WTC11 (cell line): ENCODE data around the gene KRT28. TPM values are rescaled to one million over a fixed set of nuclear protein-coding genes. Genes with fewer than 3 reads are reported as not detected.
A peak's percentile ranks its signal among the peaks of the same experiment; 100 is the strongest.

Source experiments
- ATAC-seq: fragments of 200-7000 bp; cut with Tn5 transposase; 2 replicates; pipeline ENCODE4 v1.10.0; 2021; ENCODE audit warnings: mild to moderate bottlenecking, moderate library complexity
- CTCF ChIA-PET: fragments of 300-600 bp; sonication (Branson Sonifier 250); formaldehyde crosslinking; loops from one replicate; lab custom pipeline; 2021; ENCODE audit warnings: antibody characterized with exemption; lab: Charles Lee
- POLR2A ChIA-PET: fragments of 350-600 bp; sonication (Branson Sonifier 250); formaldehyde crosslinking; loops from one replicate; lab custom pipeline; 2021; ENCODE audit warnings: antibody characterized with exemption; lab: Charles Lee
- DNase-seq: peaks from one replicate; pipeline ENCODE4 v3.0.0; 2021; ENCODE audit warnings: low spot score
- H3K27ac Mint-ChIP-seq: 2 replicates; pipeline ENCODE4 v1.8.0; 2021; ENCODE audit warnings: mixed read lengths
- H3K27me3 Mint-ChIP-seq: 2 replicates; pipeline ENCODE4 v1.8.0; 2021; ENCODE audit warnings: low read depth, mild to moderate bottlenecking, moderate library complexity, mixed read lengths
- H3K36me3 Mint-ChIP-seq: 2 replicates; pipeline ENCODE4 v1.8.0; 2021; ENCODE audit warnings: mixed read lengths
- H3K4me1 Mint-ChIP-seq: 2 replicates; pipeline ENCODE4 v1.8.0; 2022; ENCODE audit warnings: mixed read lengths
- H3K4me3 Mint-ChIP-seq: 2 replicates; pipeline ENCODE4 v1.8.0; 2021; ENCODE audit warnings: mild to moderate bottlenecking, moderate library complexity, mixed read lengths
- H3K9me3 Mint-ChIP-seq: 2 replicates; pipeline ENCODE4 v1.8.0; 2021; ENCODE audit warnings: mixed read lengths
- EMX1 ChIP-seq: fragments of 250-450 bp; sonication (Bioruptor Pico); IDR thresholded peaks from 2 replicates; pipeline ENCODE4 v1.8.0; 2021; ENCODE audit warnings: mild to moderate bottlenecking
- FOXK1 ChIP-seq: sonication (generic); formaldehyde crosslinking; IDR thresholded peaks from 2 replicates; pipeline ENCODE4 v1.8.0; 2022; ENCODE audit warnings: mild to moderate bottlenecking, moderate library complexity, missing genetic modification reagents
- HMGA2 ChIP-seq: fragments of 250-450 bp; sonication (Bioruptor Pico); IDR thresholded peaks from 2 replicates; pipeline ENCODE4 v1.4.0; 2021; ENCODE audit warnings: mild to moderate bottlenecking, moderate library complexity
- SMAD4 ChIP-seq: sonication (generic); formaldehyde crosslinking; IDR thresholded peaks from 2 replicates; pipeline ENCODE4 v1.8.0; 2022; ENCODE audit warnings: mild to moderate bottlenecking, missing genetic modification reagents
- ZNF396 ChIP-seq: fragments of 250-450 bp; sonication (Bioruptor Pico); IDR thresholded peaks from 2 replicates; pipeline ENCODE4 v1.8.0; 2021; ENCODE audit warnings: mild to moderate bottlenecking, moderate library complexity, borderline replicate concordance
- ZNF423 ChIP-seq: fragments of 250-450 bp; sonication (Bioruptor Pico); IDR thresholded peaks from 2 replicates; pipeline ENCODE4 v2.1.2; 2022; ENCODE audit warnings: mild to moderate bottlenecking, moderate library complexity
- total RNA-seq: library from RNA; stranded (reverse); gene quantifications from 3 replicates; pipeline ENCODE4 v1.2.3, GENCODE V29; 2021
- TF ChIP-seq, protein P1 (sequence below): sonication (generic); formaldehyde crosslinking; IDR thresholded peaks from 2 replicates; pipeline ENCODE4 v1.8.0; 2023; ENCODE audit warnings: missing genetic modification reagents
- TF ChIP-seq, protein P2 (sequence below): sonication (generic); formaldehyde crosslinking; conservative IDR thresholded peaks from 2 replicates; pipeline ENCODE4 v1.8.1; 2023; ENCODE audit warnings: mild to moderate bottlenecking, low read depth, missing genetic modification reagents, moderate library complexity
- TF ChIP-seq, protein P3 (sequence below): sonication (generic); formaldehyde crosslinking; IDR thresholded peaks from 2 replicates; pipeline ENCODE4 v1.8.1; 2022; ENCODE audit warnings: mild to moderate bottlenecking, moderate library complexity, missing genetic modification reagents
- TF ChIP-seq, protein P4 (sequence below): fragments of 250-450 bp; sonication (Bioruptor Pico); conservative IDR thresholded peaks from 2 replicates; pipeline ENCODE4 v1.9.0; 2021; ENCODE audit warnings: mild to moderate bottlenecking
- TF ChIP-seq, protein P5 (sequence below): sonication (generic); formaldehyde crosslinking; IDR thresholded peaks from 2 replicates; pipeline ENCODE4 v1.8.1; 2023; ENCODE audit warnings: mild to moderate bottlenecking, missing genetic modification reagents, moderate library complexity
- TF ChIP-seq, protein P6 (sequence below): sonication (generic); formaldehyde crosslinking; IDR thresholded peaks from 2 replicates; pipeline ENCODE4 v1.8.0; 2022; ENCODE audit warnings: mild to moderate bottlenecking, missing genetic modification reagents
- TF ChIP-seq, protein P7 (sequence below): sonication (generic); formaldehyde crosslinking; IDR thresholded peaks from 2 replicates; pipeline ENCODE4 v1.8.0; 2023; ENCODE audit warnings: mild to moderate bottlenecking, missing genetic modification reagents

The KRT28 gene
- total RNA-seq, 1 experiment from 2014 or later = not detected

DNA sequence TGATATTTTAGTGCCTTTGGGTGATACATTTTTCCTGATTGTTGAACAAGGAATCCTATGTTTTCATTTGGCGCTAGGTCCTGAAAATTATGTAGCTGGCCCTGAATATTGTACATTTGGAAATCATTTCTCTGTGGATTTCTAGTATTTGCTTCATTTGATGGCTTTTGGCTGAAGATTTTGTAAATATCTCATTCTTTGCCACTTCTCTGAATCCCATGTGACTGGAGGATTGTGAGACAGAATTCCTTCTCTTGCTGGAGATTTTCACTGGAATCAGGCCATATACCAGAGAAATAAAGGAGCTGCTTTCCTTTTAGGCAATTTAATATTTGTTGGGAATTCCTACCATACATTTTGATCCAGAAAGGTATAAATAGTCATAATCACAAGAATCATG, 8.6 kb downstream of the KRT28 start (continued):
- no peak for TF ChIP-seq ZNF423
- TF ChIP-seq, protein P1, sequence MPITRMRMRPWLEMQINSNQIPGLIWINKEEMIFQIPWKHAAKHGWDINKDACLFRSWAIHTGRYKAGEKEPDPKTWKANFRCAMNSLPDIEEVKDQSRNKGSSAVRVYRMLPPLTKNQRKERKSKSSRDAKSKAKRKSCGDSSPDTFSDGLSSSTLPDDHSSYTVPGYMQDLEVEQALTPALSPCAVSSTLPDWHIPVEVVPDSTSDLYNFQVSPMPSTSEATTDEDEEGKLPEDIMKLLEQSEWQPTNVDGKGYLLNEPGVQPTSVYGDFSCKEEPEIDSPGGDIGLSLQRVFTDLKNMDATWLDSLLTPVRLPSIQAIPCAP (CRISPR knock-in tag) = no peak
- TF ChIP-seq, all 79 proteins: peak for 0

DNA sequence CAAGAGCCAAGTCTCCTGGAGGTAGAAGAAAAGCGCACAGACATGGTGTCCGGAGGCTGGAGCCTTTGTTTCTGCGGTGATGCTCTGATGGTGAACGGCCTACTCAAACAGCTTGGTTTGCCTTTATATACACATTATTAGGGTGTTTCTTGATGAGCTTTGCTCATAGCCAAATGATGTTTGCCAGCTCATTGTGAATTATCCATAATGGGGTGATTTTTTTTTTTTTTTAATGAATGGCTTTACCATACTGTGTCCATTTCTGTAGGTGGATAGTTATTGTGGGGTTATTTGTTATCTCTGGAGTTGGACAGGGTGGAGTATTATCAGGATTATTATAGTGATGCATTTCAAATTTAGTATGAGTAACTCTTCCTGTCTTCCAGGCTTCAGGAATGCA, 17.3 kb downstream of the KRT28 start, which contains the start of gene KRT27:
KRT27 (minus strand) TSS at position 101 of the 400 bp plus-strand sequence; CDS start at position 44, 57 bp downstream.
- Mint-ChIP-seq H3K27ac (no peak within 1 kb of the TSS), H3K4me1 (no peaks in the 10 kb centered on the region), H3K4me3 (no peak within 1 kb of the TSS), H3K36me3 (no peaks in the 10 kb centered on the region)
- no peak for ATAC-seq
- TF ChIP-seq, protein P2, sequence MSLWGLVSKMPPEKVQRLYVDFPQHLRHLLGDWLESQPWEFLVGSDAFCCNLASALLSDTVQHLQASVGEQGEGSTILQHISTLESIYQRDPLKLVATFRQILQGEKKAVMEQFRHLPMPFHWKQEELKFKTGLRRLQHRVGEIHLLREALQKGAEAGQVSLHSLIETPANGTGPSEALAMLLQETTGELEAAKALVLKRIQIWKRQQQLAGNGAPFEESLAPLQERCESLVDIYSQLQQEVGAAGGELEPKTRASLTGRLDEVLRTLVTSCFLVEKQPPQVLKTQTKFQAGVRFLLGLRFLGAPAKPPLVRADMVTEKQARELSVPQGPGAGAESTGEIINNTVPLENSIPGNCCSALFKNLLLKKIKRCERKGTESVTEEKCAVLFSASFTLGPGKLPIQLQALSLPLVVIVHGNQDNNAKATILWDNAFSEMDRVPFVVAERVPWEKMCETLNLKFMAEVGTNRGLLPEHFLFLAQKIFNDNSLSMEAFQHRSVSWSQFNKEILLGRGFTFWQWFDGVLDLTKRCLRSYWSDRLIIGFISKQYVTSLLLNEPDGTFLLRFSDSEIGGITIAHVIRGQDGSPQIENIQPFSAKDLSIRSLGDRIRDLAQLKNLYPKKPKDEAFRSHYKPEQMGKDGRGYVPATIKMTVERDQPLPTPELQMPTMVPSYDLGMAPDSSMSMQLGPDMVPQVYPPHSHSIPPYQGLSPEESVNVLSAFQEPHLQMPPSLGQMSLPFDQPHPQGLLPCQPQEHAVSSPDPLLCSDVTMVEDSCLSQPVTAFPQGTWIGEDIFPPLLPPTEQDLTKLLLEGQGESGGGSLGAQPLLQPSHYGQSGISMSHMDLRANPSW (CRISPR knock-in tag) = no peak
- TF ChIP-seq, protein P3, sequence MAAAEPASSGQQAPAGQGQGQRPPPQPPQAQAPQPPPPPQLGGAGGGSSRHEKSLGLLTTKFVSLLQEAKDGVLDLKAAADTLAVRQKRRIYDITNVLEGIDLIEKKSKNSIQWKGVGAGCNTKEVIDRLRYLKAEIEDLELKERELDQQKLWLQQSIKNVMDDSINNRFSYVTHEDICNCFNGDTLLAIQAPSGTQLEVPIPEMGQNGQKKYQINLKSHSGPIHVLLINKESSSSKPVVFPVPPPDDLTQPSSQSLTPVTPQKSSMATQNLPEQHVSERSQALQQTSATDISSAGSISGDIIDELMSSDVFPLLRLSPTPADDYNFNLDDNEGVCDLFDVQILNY (CRISPR knock-in tag) = no peak
- TF ChIP-seq ZNF396 (no peak), SMAD4 (CRISPR knock-in tag) (no peak)
- TF ChIP-seq, protein P4, sequence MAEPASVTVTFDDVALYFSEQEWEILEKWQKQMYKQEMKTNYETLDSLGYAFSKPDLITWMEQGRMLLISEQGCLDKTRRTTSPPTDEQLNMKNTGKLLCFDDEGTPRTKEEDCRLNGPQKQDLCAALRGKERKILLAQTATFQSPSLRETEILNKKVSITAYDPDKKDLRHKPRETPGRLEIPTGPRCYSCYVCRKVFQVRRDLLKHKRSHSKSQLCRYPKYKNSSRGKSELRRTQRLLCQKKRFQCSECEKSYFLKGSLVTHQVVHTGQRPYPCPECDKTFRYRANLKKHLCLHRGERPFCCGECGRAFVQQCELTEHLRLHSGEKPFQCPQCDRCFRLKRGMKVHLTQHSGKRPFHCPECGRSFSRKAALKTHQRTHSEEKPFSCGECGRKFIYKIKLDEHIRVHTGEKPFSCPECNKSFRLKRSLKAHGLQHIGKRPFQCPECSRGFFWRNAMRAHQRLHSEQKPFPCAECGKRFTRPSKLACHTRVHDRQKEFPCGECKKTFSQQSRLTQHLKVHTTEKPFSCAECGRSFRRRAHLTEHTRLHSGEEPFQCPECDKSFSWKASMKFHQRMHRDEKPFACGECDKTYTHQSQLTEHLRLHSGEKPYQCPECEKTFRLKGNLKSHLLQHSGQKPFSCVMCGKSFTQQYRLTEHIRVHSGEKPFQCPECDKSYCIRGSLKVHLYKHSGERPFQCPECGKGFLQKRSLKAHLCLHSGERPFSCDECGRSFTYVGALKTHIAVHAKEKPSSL = no peak
- TF ChIP-seq, all 79 proteins: peak for 0
- ChIA-PET POLR2A (no interaction called here), CTCF (interaction anchor here (1.6 kb wide), 1 partner anchor 163 kb away, joined by 6 read pairs; no protein-coding TSS in a partner anchor)
- no peak for DNase-seq
- Mint-ChIP-seq H3K9me3 (no peaks in the 10 kb centered on the region), H3K27me3 (peaks cover 25% of the 10 kb centered on the region)

DNA sequence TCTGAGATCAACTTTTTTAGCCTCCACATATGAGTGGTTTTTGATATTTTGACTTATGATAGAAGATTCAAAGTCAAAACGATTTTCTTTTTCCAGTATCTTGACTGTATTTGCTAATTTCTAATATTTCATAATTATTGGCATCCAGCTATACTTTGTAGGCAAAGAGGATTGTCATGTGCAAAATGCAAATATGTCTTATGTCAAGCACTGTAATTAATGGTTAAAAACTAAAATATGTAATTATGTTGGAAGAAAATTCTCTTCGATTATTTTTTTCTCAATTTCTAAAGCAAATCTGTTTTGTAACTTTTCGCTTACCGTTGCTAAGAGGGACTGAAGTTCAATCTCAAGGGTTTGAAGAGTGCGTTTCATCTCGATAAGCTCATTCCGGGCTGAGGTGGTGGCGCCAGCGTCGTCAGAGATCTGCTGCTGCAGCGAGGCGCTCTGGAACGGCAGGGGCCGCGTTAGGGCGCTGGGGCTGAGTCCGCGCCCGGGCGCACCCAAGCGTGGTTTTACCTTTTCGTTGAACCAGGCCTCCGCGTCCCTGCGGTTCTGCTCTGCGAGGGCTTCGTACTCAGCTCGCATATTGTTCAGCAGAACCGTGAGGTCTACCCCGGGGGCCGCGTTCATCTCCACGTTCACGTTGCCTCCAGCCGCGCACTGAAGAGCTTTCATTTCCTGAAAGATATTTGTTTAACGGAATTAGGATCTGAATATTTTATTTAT, 20.4 kb downstream of the KRT28 start:
- no peaks in the 10 kb centered on the region for H3K36me3 Mint-ChIP-seq
- no peak overlapping the region for H3K27ac Mint-ChIP-seq
- peak; percentile 57; the same call in 1 of the 2 replicates for ATAC-seq
- no peaks in the 10 kb centered on the region for H3K4me1 Mint-ChIP-seq
- ChIA-PET POLR2A (no interaction called here), CTCF (interaction anchor here (0.8 to 2.0 kb wide), 4 partner anchors 101 to 164 kb away, joined by 3 to 12 read pairs (median 4); no protein-coding TSS in a partner anchor)
- peaks cover 28% of the 10 kb centered on the region for H3K27me3 Mint-ChIP-seq
- H3K4me3 Mint-ChIP-seq = peak overlapping the region; percentile 30
- H3K9me3 Mint-ChIP-seq = no peaks in the 10 kb centered on the region
- peak; percentile 35 for DNase-seq
- no peak for TF ChIP-seq HMGA2 (CRISPR knock-in tag)
- TF ChIP-seq FOXK1 (CRISPR knock-in tag) = no peak
- TF ChIP-seq, protein P5, sequence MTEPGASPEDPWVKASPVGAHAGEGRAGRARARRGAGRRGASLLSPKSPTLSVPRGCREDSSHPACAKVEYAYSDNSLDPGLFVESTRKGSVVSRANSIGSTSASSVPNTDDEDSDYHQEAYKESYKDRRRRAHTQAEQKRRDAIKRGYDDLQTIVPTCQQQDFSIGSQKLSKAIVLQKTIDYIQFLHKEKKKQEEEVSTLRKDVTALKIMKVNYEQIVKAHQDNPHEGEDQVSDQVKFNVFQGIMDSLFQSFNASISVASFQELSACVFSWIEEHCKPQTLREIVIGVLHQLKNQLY = no peak
- TF ChIP-seq, protein P6, sequence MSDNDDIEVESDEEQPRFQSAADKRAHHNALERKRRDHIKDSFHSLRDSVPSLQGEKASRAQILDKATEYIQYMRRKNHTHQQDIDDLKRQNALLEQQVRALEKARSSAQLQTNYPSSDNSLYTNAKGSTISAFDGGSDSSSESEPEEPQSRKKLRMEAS (CRISPR knock-in tag) = no peak
- TF ChIP-seq EMX1 (CRISPR knock-in tag) = no peak
- TF ChIP-seq, protein P7, sequence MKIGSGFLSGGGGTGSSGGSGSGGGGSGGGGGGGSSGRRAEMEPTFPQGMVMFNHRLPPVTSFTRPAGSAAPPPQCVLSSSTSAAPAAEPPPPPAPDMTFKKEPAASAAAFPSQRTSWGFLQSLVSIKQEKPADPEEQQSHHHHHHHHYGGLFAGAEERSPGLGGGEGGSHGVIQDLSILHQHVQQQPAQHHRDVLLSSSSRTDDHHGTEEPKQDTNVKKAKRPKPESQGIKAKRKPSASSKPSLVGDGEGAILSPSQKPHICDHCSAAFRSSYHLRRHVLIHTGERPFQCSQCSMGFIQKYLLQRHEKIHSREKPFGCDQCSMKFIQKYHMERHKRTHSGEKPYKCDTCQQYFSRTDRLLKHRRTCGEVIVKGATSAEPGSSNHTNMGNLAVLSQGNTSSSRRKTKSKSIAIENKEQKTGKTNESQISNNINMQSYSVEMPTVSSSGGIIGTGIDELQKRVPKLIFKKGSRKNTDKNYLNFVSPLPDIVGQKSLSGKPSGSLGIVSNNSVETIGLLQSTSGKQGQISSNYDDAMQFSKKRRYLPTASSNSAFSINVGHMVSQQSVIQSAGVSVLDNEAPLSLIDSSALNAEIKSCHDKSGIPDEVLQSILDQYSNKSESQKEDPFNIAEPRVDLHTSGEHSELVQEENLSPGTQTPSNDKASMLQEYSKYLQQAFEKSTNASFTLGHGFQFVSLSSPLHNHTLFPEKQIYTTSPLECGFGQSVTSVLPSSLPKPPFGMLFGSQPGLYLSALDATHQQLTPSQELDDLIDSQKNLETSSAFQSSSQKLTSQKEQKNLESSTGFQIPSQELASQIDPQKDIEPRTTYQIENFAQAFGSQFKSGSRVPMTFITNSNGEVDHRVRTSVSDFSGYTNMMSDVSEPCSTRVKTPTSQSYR (CRISPR knock-in tag) = no peak
- TF ChIP-seq, protein P2 (CRISPR knock-in tag) = no peak
